Stimulated activated CD4-positive, alpha-beta T cell treated with anti-CD3 and anti-CD28 coated beads, Interleukin-2, amount 100 ng/mL, for 4 hours (primary cell): Measurements from ENCODE around the gene SORCS1.

Source experiments
- DNase-seq: peaks from one replicate; pipeline ENCODE4 v3.0.0-alpha.2; 2020; ENCODE audit warnings: low read depth

Gene SORCS1

GRCh38 chr10:106535304-106535953 lies 629.1 kb downstream of the SORCS1 start:
- DNase-seq: no peak

DNA sequence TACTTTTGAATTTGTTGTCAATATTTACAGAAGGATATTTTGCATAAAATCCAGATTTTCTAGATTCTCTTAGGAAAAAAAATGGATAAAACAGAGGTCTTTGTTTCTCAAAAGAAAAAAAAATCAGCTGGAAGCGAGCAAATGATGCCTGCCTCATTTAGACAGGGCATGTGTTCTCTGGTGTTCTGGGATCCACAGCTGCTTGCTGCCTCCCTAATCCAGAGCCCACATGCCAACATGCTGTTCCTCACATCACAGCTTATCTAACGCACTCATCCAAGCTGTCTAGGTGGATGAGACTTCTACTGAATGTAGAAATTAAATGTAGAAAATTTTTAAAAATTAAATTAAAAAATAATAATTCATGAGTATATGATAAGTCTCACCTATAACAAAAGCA lies 630.1 kb downstream of the SORCS1 start:
- DNase-seq: no peak

DNA sequence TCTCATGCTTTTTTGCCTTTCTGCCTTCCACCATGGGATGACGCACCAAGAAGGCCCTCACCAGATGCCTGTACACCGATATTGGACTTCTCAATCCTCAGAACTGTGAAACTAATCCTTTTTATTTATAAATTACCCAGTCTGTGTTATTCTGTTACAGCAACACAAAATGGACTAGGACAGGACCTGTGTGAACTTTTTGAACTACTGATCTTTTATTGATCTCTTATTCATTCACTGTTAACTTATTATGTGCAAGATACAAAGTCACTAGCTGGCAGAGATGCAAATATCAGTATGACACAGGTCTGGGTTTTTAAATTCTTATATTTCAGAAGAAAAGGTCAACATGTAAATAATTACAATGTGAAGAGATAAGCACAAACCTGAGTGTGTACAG lies 635.8 kb downstream of the SORCS1 start:
- DNase-seq: no peak

GRCh38 chr10:106525835-106526234 lies 638.7 kb downstream of the SORCS1 start:
- no peak for DNase-seq
